Nephron (organoid): ENCODE results near the gene UBTD1.

Experiments
- H3K27ac Mint-ChIP-seq, 3 experiments: 2 replicates each; pipeline ENCODE4 v1.8.0; 2020; ENCODE audit warnings: mixed read lengths in 3 of 3, mild to moderate bottlenecking in 2 of 3, moderate library complexity in 1 of 3
- H3K27me3 Mint-ChIP-seq: 2 replicates; pipeline ENCODE4 v1.8.0; 2021; ENCODE audit warnings: low read depth, mild to moderate bottlenecking, moderate library complexity, mixed read lengths
- H3K36me3 Mint-ChIP-seq: 2 replicates; pipeline ENCODE4 v1.8.0; 2020; ENCODE audit warnings: low read depth, mixed read lengths
- H3K4me1 Mint-ChIP-seq: 2 replicates; pipeline ENCODE4 v1.8.0; 2020; ENCODE audit warnings: mixed read lengths
- H3K4me3 Mint-ChIP-seq, 3 experiments: 2 replicates each; pipeline ENCODE4 v1.8.0; 2020; ENCODE audit warnings: mild to moderate bottlenecking in 3 of 3, mixed read lengths in 3 of 3, moderate library complexity in 2 of 3
- H3K9me3 Mint-ChIP-seq: 2 replicates; pipeline ENCODE4 v1.8.0; 2020; ENCODE audit warnings: mixed read lengths
- TF ChIP-seq, protein P1 (sequence below), 3 experiments: fragments of 200-600 bp; sonication (generic); IDR thresholded peaks; one replicate each; pipeline ENCODE4 v1.5.0; 2021; ENCODE audit warnings: antibody characterized with exemption in 3 of 3; ENCODE audit not compliant: unreplicated experiment in 3 of 3

The UBTD1 gene

DNA sequence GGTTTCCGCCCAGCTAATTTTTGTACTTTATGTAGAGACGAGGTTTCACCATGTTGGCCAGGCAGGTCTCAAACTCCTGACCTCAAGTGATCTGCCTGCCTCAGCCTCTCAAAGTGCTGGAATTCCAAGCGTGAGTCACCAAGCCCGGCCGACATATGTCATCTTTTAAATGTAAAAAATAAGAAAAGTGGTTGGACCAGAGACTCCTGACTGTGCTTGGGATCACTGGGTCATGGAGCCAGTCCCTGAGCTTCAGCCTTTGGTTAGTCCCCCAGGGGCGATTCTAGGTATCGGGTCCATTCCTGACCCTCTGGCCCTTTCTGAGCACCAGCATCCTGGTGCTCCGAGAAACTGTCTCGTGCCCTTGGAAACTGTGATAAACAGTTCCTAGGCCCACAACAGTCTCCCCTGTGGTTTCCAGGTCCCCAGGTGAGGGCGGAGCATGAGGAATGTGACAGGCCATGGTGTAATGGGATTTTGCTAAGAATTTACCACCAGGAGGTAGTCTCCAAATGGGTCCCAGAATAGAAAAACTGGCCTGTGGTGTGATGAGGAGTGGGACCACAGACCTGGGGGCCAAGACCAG is 32.8 kb downstream of the UBTD1 start:
- Mint-ChIP-seq H3K27me3 (no peaks in the 10 kb centered on the region), H3K36me3 (peaks cover 6% of the 10 kb centered on the region), H3K9me3 (peaks cover 4% of the 10 kb centered on the region), H3K27ac (no peak overlapping the region), H3K4me3 (no peak overlapping the region), H3K4me1 (peaks cover 5% of the 10 kb centered on the region)
- TF ChIP-seq, protein P1, sequence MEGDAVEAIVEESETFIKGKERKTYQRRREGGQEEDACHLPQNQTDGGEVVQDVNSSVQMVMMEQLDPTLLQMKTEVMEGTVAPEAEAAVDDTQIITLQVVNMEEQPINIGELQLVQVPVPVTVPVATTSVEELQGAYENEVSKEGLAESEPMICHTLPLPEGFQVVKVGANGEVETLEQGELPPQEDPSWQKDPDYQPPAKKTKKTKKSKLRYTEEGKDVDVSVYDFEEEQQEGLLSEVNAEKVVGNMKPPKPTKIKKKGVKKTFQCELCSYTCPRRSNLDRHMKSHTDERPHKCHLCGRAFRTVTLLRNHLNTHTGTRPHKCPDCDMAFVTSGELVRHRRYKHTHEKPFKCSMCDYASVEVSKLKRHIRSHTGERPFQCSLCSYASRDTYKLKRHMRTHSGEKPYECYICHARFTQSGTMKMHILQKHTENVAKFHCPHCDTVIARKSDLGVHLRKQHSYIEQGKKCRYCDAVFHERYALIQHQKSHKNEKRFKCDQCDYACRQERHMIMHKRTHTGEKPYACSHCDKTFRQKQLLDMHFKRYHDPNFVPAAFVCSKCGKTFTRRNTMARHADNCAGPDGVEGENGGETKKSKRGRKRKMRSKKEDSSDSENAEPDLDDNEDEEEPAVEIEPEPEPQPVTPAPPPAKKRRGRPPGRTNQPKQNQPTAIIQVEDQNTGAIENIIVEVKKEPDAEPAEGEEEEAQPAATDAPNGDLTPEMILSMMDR (IDR thresholded peaks at IDR 0.05; ENCODE audit: unreplicated experiment in 3 of 3): no peak

DNA sequence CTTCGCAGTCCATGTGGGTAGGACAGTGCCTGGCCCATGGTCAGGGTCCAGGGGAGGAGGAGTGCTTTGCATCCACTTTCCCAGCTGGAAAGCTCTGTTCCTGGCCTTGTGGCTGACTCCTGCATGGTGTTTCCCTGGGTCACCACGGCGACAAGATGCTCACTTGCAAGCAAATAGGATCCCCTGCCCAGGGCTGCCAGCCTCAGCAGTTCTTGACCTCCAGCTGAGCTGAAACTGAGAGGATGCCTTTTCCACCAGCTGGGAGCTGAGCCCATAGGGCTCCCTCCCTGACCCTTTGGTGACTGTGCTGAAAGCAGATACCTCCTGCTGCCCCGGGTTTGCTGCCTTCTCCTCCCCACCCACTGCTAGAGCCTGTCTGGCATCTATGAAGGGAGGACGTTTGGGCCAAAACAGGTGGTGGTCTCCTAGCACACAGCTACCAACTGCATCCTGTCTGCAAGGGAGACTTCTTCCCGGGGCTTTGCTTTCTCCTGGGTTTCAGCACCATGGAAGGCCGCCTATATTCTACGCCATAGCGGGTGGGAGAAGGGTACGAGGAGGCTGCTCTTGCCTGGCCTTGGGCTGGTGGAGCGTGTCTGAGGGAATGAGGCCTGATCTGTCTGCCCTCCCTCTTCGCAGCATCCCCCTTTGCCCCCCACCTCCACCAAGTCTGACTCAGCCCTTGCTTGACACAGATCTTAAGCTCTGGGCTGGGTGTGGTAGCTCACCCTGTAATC is 34.4 kb downstream of the UBTD1 start:
- Mint-ChIP-seq H3K9me3 (peaks cover 4% of the 10 kb centered on the region), H3K4me1 (peaks cover 4% of the 10 kb centered on the region), H3K36me3 (peaks cover 6% of the 10 kb centered on the region), H3K27me3 (no peaks in the 10 kb centered on the region), H3K27ac (no peak overlapping the region), H3K4me3 (no peak overlapping the region)
- TF ChIP-seq, protein P1 (IDR thresholded peaks at IDR 0.05; ENCODE audit: unreplicated experiment in 3 of 3): no peak

DNA sequence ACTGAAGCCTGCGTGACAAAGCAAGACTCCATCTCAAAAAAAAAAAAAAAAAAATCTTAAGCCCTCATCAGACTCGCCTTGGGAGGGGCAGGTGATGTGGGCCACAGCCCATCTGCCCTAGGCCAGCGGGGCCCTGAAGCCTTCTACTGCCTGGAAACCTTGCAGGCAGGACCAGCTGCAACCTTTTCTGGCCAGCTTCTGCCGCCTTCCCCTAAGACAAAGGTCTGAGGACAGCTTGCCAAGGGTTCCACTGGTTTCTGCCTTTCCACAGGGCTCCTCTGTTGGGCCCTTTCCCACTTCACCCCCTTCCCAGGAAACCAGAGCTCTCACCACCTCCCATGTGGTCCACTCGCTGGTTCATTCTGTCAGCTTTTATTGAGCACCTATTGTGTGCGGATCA is 35.2 kb downstream of the UBTD1 start:
- Mint-ChIP-seq H3K27me3 (no peaks in the 10 kb centered on the region), H3K27ac (no peak overlapping the region), H3K9me3 (peaks cover 4% of the 10 kb centered on the region), H3K36me3 (peaks cover 6% of the 10 kb centered on the region), H3K4me1 (peaks cover 12% of the 10 kb centered on the region), H3K4me3 (no peak overlapping the region)
- TF ChIP-seq, protein P1 (IDR thresholded peaks at IDR 0.05; ENCODE audit: unreplicated experiment in 3 of 3): no peak

DNA sequence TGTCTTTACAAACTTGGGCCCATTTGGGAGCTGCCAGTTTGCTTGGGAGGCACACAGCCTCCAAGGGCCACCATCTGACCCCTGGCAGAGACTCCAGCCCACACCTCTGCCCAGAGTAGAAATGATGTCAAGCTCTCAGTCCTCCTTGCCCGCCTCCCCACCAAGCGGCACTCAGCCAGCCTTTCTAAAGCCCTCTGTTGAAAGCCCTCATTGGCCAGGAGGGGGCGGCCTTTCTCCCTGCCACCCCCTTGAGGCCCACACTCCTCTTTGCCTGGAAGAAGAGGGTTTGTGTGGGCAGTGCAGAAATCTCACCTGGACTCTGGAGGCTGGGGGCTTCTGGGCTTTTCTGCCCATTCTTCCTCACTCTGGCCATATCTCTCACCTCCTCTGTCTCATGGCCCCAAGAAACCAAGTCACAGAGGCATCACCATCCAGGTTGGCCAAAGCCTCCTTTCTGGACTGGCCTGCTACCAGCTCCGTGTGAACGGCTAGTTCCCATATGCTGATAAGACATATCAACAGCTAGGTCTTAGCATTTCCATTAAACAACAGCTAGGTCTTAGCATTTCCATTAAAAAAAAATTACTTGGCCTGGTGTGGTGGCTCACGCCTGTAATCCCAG is 36.1 kb downstream of the UBTD1 start:
- H3K4me3 Mint-ChIP-seq: no peak overlapping the region
- H3K27ac Mint-ChIP-seq: no peak overlapping the region
- TF ChIP-seq, protein P1 (IDR thresholded peaks at IDR 0.05; ENCODE audit: unreplicated experiment in 3 of 3): peak; percentile 8 to 42 (median 16)

DNA sequence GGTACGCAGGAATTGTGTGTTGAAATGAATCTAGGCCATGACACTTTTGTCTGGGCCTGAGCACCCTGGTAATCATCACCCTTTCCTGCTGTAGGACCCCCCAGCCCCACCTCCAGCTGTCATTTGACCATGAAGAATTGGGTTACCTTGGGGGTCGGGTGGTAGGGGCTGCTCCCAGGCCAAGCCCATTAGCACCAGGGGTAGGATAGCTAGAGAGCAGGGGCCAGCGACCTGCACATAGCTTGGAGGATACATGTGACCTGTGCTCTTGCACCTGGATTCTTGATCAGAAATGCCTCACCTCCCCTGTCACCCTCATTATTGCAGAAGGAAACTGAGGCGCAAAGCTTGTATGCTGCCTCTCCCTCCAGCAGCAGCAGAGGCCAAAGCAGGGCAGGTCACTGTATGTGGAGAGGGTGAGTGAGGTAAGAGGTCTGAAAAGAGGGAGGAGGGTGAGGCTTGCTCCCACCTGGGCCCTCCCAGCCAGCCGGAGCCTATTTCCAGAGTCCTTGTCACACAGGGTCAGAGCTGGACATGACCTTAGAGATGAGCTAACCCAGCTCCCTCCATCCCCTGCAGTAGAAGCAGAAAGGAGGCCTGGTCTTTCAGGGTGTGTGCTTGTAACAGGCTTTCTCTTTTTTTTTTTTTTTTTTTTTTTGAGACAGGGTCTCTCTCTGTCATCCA is 38.6 kb downstream of the UBTD1 start:
- Mint-ChIP-seq H3K27ac (peak overlapping the region in 1 of 3 experiments; percentile 40), H3K27me3 (no peaks in the 10 kb centered on the region), H3K36me3 (no peaks in the 10 kb centered on the region)

More for the DNA sequence above, 36.1 kb downstream of the UBTD1 start:
- peaks cover 17% of the 10 kb centered on the region for H3K4me1 Mint-ChIP-seq
- H3K36me3 Mint-ChIP-seq: peaks cover 3% of the 10 kb centered on the region
- no peaks in the 10 kb centered on the region for H3K27me3 Mint-ChIP-seq
- H3K9me3 Mint-ChIP-seq: peaks cover 2% of the 10 kb centered on the region

More for the DNA sequence above, 38.6 kb downstream of the UBTD1 start:
- no peak overlapping the region for H3K4me3 Mint-ChIP-seq
- TF ChIP-seq, protein P1 (IDR thresholded peaks at IDR 0.05; ENCODE audit: unreplicated experiment in 3 of 3): no peak
- H3K4me1 Mint-ChIP-seq: peaks cover 31% of the 10 kb centered on the region
- H3K9me3 Mint-ChIP-seq: no peaks in the 10 kb centered on the region
